Keratinocyte (primary cell): ENCODE results near the gene CKAP4. TPM values are rescaled to one million over a fixed set of nuclear protein-coding genes. Genes with fewer than 3 reads are reported as not detected.

Experiments
- DNase-seq: peaks from one replicate; pipeline ENCODE4 v3.0.0-alpha.2; 2011; ENCODE audit warnings: low read depth, missing footprints, low spot score
- FAIRE-seq: peaks from 2 replicates; lab custom pipeline; 2011; peaks lifted over from hg19 to GRCh38; lab: Jason Lieb, UNC
- H2AFZ ChIP-seq: 2 replicates; pipeline ENCODE4 v1.6.0; 2012; ENCODE audit warnings: low read length, control low read depth, inconsistent platforms; ENCODE audit not compliant: control insufficient read depth
- H3K27ac ChIP-seq: 2 replicates; pipeline ENCODE4 v1.5.1; 2011; ENCODE audit warnings: low read length; ENCODE audit not compliant: control insufficient read depth, insufficient read depth
- H3K27me3 ChIP-seq: 3 replicates; pipeline ENCODE4 v1.6.0; 2011; ENCODE audit warnings: low read length; ENCODE audit not compliant: control insufficient read depth, insufficient read depth; ENCODE audit errors: extremely low read depth
- H3K36me3 ChIP-seq, 2 experiments: 2 replicates in 1 of 2; 3 replicates in 1 of 2; pipeline ENCODE4 v1.5.1; 2011; ENCODE audit warnings: low read length in 2 of 2, mild to moderate bottlenecking in 1 of 2; ENCODE audit not compliant: control insufficient read depth in 2 of 2, insufficient read depth in 2 of 2; ENCODE audit errors: extremely low read depth in 1 of 2
- H3K4me1 ChIP-seq: 3 replicates; pipeline ENCODE4 v1.5.1; 2011; ENCODE audit warnings: low read length; ENCODE audit not compliant: control insufficient read depth, insufficient read depth; ENCODE audit errors: extremely low read depth
- H3K4me2 ChIP-seq: 3 replicates; pipeline ENCODE4 v1.6.0; 2011; ENCODE audit warnings: low read depth, low read length; ENCODE audit not compliant: control insufficient read depth, insufficient read depth; ENCODE audit errors: extremely low read depth
- H3K4me3 ChIP-seq, 3 experiments: fragments of 200-600 bp in 1 of 3; sonication (generic) in 1 of 3; 2 replicates in 2 of 3; 3 replicates in 1 of 3; pipeline ENCODE4 v1.5.1; 2011 to 2016; ENCODE audit warnings: low read length in 3 of 3, mild to moderate bottlenecking in 3 of 3, control low read depth in 2 of 3, inconsistent platforms in 1 of 3, low read depth in 1 of 3, mixed read lengths in 1 of 3, mixed run types in 1 of 3, moderate library complexity in 1 of 3; ENCODE audit not compliant: control insufficient read depth in 2 of 3, insufficient read depth in 2 of 3; ENCODE audit errors: extremely low read depth in 1 of 3
- H3K79me2 ChIP-seq: 2 replicates; pipeline ENCODE4 v1.6.0; 2012; ENCODE audit warnings: low read length; ENCODE audit not compliant: control insufficient read depth, insufficient read depth
- H3K9ac ChIP-seq: 3 replicates; pipeline ENCODE4 v1.6.0; 2011; ENCODE audit warnings: low read length; ENCODE audit not compliant: control insufficient read depth, insufficient read depth; ENCODE audit errors: extremely low read depth
- H3K9me1 ChIP-seq: 3 replicates; pipeline ENCODE4 v1.6.0; 2011; ENCODE audit warnings: low read length; ENCODE audit not compliant: control insufficient read depth, insufficient read depth; ENCODE audit errors: extremely low read depth
- H3K9me3 ChIP-seq: 2 replicates; pipeline ENCODE4 v1.5.1; 2012; ENCODE audit warnings: low read depth, low read length; ENCODE audit not compliant: control insufficient read depth
- H4K20me1 ChIP-seq: 3 replicates; pipeline ENCODE4 v1.6.0; 2011; ENCODE audit warnings: low read length; ENCODE audit not compliant: control insufficient read depth, insufficient read depth; ENCODE audit errors: extremely low read depth
- CTCF ChIP-seq, 3 experiments: IDR thresholded peaks in 1 of 3; conservative IDR thresholded peaks in 1 of 3; optimal IDR thresholded peaks in 1 of 3; 2 replicates in 2 of 3; 3 replicates in 1 of 3; pipeline versions ENCODE3 to v1.5.1; 2011; ENCODE audit warnings: low read length in 3 of 3, mild to moderate bottlenecking in 3 of 3, moderate library complexity in 2 of 3, control low read depth in 1 of 3, inconsistent platforms in 1 of 3; ENCODE audit not compliant: insufficient read depth in 2 of 3; ENCODE audit errors: extremely low read depth in 1 of 3
- EZH2 ChIP-seq: IDR thresholded peaks from one replicate; pipeline ENCODE4 v1.6.1; 2012; ENCODE audit warnings: inconsistent platforms, mild to moderate bottlenecking, low read length, moderate library complexity
- dilution Hi-C: fragments of 300-500 bp; cut with MboI; formaldehyde crosslinking; loops from one replicate; pipeline ENCODE4 v1.7.0; 2020; ENCODE audit warnings: low sequenced_read_pairs; ENCODE audit not compliant: extremely low pct_ligation_motif_present
- polyA plus RNA-seq, 5 experiments: library from polyadenylated mRNA; depleted of rRNA in 3 of 5; stranded (reverse) in 3 of 5; stranded (forward) in 1 of 5; unstranded in 1 of 5; fragments of >200 nt; gene quantifications; 1 replicate in 1 of 5; 2 replicates in 3 of 5; 3 replicates in 1 of 5; pipeline versions ENCODE4 v1.2.1 to v1.2.3, GENCODE V29; 2011 to 2012; ENCODE audit warnings: missing spikeins in 2 of 5, low read depth in 1 of 5, low replicate concordance in 1 of 5

CKAP4 gene
- polyA plus RNA-seq, 1 donor (not counting 4 experiments of a cell fraction or from before 2014, with no cell fraction given) = 84.5 TPM

GRCh38 chr12:106273491-106273890 lies 25.7 kb upstream of the CKAP4 start:
- no peak for FAIRE-seq
- Histone ChIP-seq H2AFZ (no peak overlapping the region), H3K9me3 (no peaks in the 10 kb centered on the region), H3K4me2 (no peak overlapping the region), H3K9me1 (no peaks in the 10 kb centered on the region), H3K9ac (no peak overlapping the region), H3K36me3 (no peaks in the 10 kb centered on the region), H3K27me3 (no peaks in the 10 kb centered on the region), H3K27ac (no peak overlapping the region), H3K4me3 (no peak overlapping the region), H3K79me2 (no peaks in the 10 kb centered on the region), H4K20me1 (no peaks in the 10 kb centered on the region), H3K4me1 (peaks cover 14% of the 10 kb centered on the region)
- dilution Hi-C loops = no loop called here
- TF ChIP-seq CTCF (optimal IDR thresholded peaks at IDR 0.05 in 1 of 3, IDR thresholded peaks at IDR 0.05 in 1 of 3, conservative IDR thresholded peaks at IDR 0.05 in 1 of 3; ENCODE audit: extremely low read depth in 1 of 3, insufficient read depth in 2 of 3, low read length in 3 of 3) = no peak
- no peak for TF ChIP-seq EZH2
- DNase-seq = no peak

GRCh38 chr12:106271575-106272505 lies 24.0 kb upstream of the CKAP4 start:
- DNase-seq (no peak), FAIRE-seq (peak; percentile 69)
- H3K9me3 ChIP-seq = no peaks in the 10 kb centered on the region
- peak overlapping the region; percentile 48 for H2AFZ ChIP-seq
- H3K36me3 ChIP-seq = no peaks in the 10 kb centered on the region
- no peaks in the 10 kb centered on the region for H4K20me1 ChIP-seq
- peak overlapping the region; percentile 6 for H3K27ac ChIP-seq
- TF ChIP-seq CTCF (optimal IDR thresholded peaks at IDR 0.05 in 1 of 3, IDR thresholded peaks at IDR 0.05 in 1 of 3, conservative IDR thresholded peaks at IDR 0.05 in 1 of 3; ENCODE audit: extremely low read depth in 1 of 3, insufficient read depth in 2 of 3, low read length in 3 of 3) (no peak), EZH2 (no peak)
- H3K4me3 ChIP-seq = no peak overlapping the region
- H3K9ac ChIP-seq = no peak overlapping the region
- H3K27me3 ChIP-seq = no peaks in the 10 kb centered on the region
- H3K4me2 ChIP-seq = peak overlapping the region; percentile 44
- dilution Hi-C loops = no loop called here
- H3K79me2 ChIP-seq = no peaks in the 10 kb centered on the region
- H3K4me1 ChIP-seq = peaks cover 12% of the 10 kb centered on the region
- no peaks in the 10 kb centered on the region for H3K9me1 ChIP-seq
